IMR-90 (cell line): ENCODE data around the gene MOCOS. TPM values are rescaled to one million over a fixed set of nuclear protein-coding genes. Genes with fewer than 3 reads are reported as not detected.

ENCODE experiments used
- ATAC-seq: fragments of 200-7000 bp; cut with Tn5 transposase; 2 replicates; pipeline ENCODE4 v1.9.1; 2020; ENCODE audit warnings: low read depth, mild to moderate bottlenecking, moderate library complexity
- BruUV-seq: library from RNA; stranded (reverse); fragments of 400-500 nt; replicated peaks from 2 replicates; lab custom pipeline; 2021; lab: Mats Ljungman, UMichigan
- CTCF ChIA-PET: fragments of 300-600 bp; formaldehyde crosslinking; extraction: SDS; loops from one replicate; lab custom pipeline; 2021; ENCODE audit warnings: antibody characterized with exemption; lab: Yijun Ruan, JAX
- POLR2A ChIA-PET: fragments of 300-600 bp; sonication (Branson Sonifier 250); formaldehyde crosslinking; loops from one replicate; lab custom pipeline; 2022; ENCODE audit warnings: antibody characterized with exemption; ENCODE audit not compliant: unreplicated experiment; lab: Charles Lee
- DNase-seq: peaks from one replicate; pipeline ENCODE4 v3.0.0; 2013
- H2AFZ ChIP-seq: replicated peaks from 2 replicates; pipeline ENCODE3; 2013; ENCODE audit warnings: low read length, mild to moderate bottlenecking; ENCODE audit not compliant: poor library complexity
- H2AK5ac ChIP-seq: 2 replicates; pipeline ENCODE4 v1.6.1; 2013; ENCODE audit warnings: low read depth, low read length, inconsistent platforms
- H2AK9ac ChIP-seq: replicated peaks from 2 replicates; pipeline ENCODE3; 2013; ENCODE audit warnings: mild to moderate bottlenecking, low read depth, low read length, moderate library complexity; ENCODE audit not compliant: poor library complexity
- H2BK120ac ChIP-seq: 2 replicates; pipeline ENCODE4 v1.6.1; 2013; ENCODE audit warnings: low read depth, low read length, inconsistent platforms
- H2BK15ac ChIP-seq: 3 replicates; pipeline ENCODE4 v1.6.1; 2013; ENCODE audit warnings: low read depth, low read length, inconsistent platforms
- H2BK20ac ChIP-seq: 2 replicates; pipeline ENCODE4 v1.6.1; 2013; ENCODE audit warnings: low read depth, mild to moderate bottlenecking, inconsistent platforms, low read length, moderate library complexity
- H2BK5ac ChIP-seq: 2 replicates; pipeline ENCODE4 v1.6.1; 2013; ENCODE audit warnings: mild to moderate bottlenecking, low read depth, low read length, inconsistent platforms; ENCODE audit not compliant: poor library complexity, severe bottlenecking
- H3K14ac ChIP-seq: replicated peaks from 2 replicates; pipeline ENCODE4 v1.6.1; 2013; ENCODE audit warnings: low read depth, low read length, inconsistent platforms
- H3K18ac ChIP-seq: 2 replicates; pipeline ENCODE4 v1.6.1; 2013; ENCODE audit warnings: low read depth, low read length, control low read depth
- H3K23ac ChIP-seq: 2 replicates; pipeline ENCODE4 v1.6.1; 2013; ENCODE audit warnings: low read depth, low read length, inconsistent platforms
- H3K27ac ChIP-seq: 2 replicates; pipeline ENCODE4 v1.5.1; 2013; ENCODE audit warnings: mild to moderate bottlenecking, control low read depth, low read length; ENCODE audit not compliant: insufficient read depth
- H3K27me3 ChIP-seq: 2 replicates; pipeline ENCODE4 v1.6.1; 2013; ENCODE audit warnings: low read length; ENCODE audit not compliant: control insufficient read depth, insufficient read depth
- H3K36me3 ChIP-seq: 2 replicates; pipeline ENCODE4 v1.6.1; 2013; ENCODE audit warnings: low read length, mixed read lengths; ENCODE audit not compliant: control insufficient read depth, insufficient read depth
- H3K4ac ChIP-seq: 2 replicates; pipeline ENCODE4 v1.6.1; 2013; ENCODE audit warnings: low read depth, low read length, inconsistent platforms
- H3K4me1 ChIP-seq: 2 replicates; pipeline ENCODE4 v1.6.1; 2013; ENCODE audit warnings: low read length, mixed read lengths; ENCODE audit not compliant: control insufficient read depth, insufficient read depth
- H3K4me2 ChIP-seq: 2 replicates; pipeline ENCODE4 v1.6.1; 2013; ENCODE audit warnings: low read depth, mild to moderate bottlenecking, control low read depth, low read length, moderate library complexity
- H3K4me3 ChIP-seq: 2 replicates; pipeline ENCODE4 v1.5.1; 2013; ENCODE audit warnings: low read depth, mild to moderate bottlenecking, control low read depth, low read length, moderate library complexity; ENCODE audit not compliant: insufficient read depth
- H3K56ac ChIP-seq: 2 replicates; pipeline ENCODE4 v1.6.1; 2013; ENCODE audit warnings: low read length, inconsistent platforms; ENCODE audit not compliant: insufficient read depth; ENCODE audit errors: extremely low read depth
- H3K79me1 ChIP-seq, 2 experiments: 2 replicates each; pipeline ENCODE4 v1.6.1; 2013; ENCODE audit warnings: low read length in 2 of 2, inconsistent platforms in 1 of 2, low read depth in 1 of 2
- H3K9ac ChIP-seq: 2 replicates; pipeline ENCODE4 v1.6.1; 2013; ENCODE audit warnings: low read depth, low read length, control low read depth
- H3K9me1 ChIP-seq: 2 replicates; pipeline ENCODE4 v1.6.1; 2013; ENCODE audit warnings: low read length, inconsistent platforms; ENCODE audit not compliant: insufficient read depth
- H3K9me3 ChIP-seq: 2 replicates; pipeline ENCODE4 v1.6.1; 2013; ENCODE audit warnings: low read length; ENCODE audit not compliant: control insufficient read depth, insufficient read depth
- H4K20me1 ChIP-seq: 2 replicates; pipeline ENCODE4 v1.6.1; 2013; ENCODE audit warnings: low read length, inconsistent platforms; ENCODE audit not compliant: insufficient read depth
- H4K5ac ChIP-seq: 2 replicates; pipeline ENCODE4 v1.6.1; 2013; ENCODE audit warnings: mild to moderate bottlenecking, low read depth, low read length, control low read depth
- H4K8ac ChIP-seq, 2 experiments: 2 replicates each; pipeline ENCODE4 v1.6.1; 2013; ENCODE audit warnings: low read depth in 2 of 2, low read length in 2 of 2, control low read depth in 1 of 2, inconsistent platforms in 1 of 2
- H4K91ac ChIP-seq: 2 replicates; pipeline ENCODE4 v1.6.1; 2013; ENCODE audit warnings: low read depth, low read length, inconsistent platforms; ENCODE audit not compliant: insufficient read depth
- BHLHE40 ChIP-seq: fragments of 150-350 bp; IDR thresholded peaks from 2 replicates; pipeline ENCODE4 v1.6.1; 2016; ENCODE audit warnings: mild to moderate bottlenecking, low read depth, low read length
- CEBPB ChIP-seq: IDR thresholded peaks from 2 replicates; pipeline ENCODE4 v1.6.1; 2012; ENCODE audit warnings: low read depth, low read length, improper control_type of control experiment
- CHD1 ChIP-seq: IDR thresholded peaks from 2 replicates; pipeline ENCODE4 v1.6.1; 2012; ENCODE audit warnings: low read depth, low read length, improper control_type of control experiment
- CTCF ChIP-seq: conservative IDR thresholded peaks from 2 replicates; pipeline ENCODE4 v1.5.1; 2012; ENCODE audit warnings: mild to moderate bottlenecking, low read depth, low read length, improper control_type of control experiment
- ELK1 ChIP-seq: fragments of 150-350 bp; IDR thresholded peaks from 2 replicates; pipeline ENCODE4 v1.6.1; 2016; ENCODE audit warnings: low read depth, mild to moderate bottlenecking, low read length, moderate library complexity, borderline replicate concordance
- FOS ChIP-seq: fragments of 150-350 bp; IDR thresholded peaks from 2 replicates; pipeline ENCODE4 v1.6.1; 2016; ENCODE audit warnings: low read depth, low read length
- MAFK ChIP-seq: IDR thresholded peaks from 2 replicates; pipeline ENCODE4 v1.6.1; 2012; ENCODE audit warnings: low read depth, low read length, improper control_type of control experiment
- MAZ ChIP-seq: IDR thresholded peaks from 2 replicates; pipeline ENCODE4 v1.6.1; 2012; ENCODE audit warnings: low read depth, mild to moderate bottlenecking, low read length, improper control_type of control experiment, moderate library complexity, borderline replicate concordance
- MXI1 ChIP-seq: IDR thresholded peaks from 2 replicates; pipeline ENCODE4 v1.6.1; 2012; ENCODE audit warnings: low read depth, mild to moderate bottlenecking, low read length, moderate library complexity, borderline replicate concordance
- NFE2L2 ChIP-seq: fragments of 150-350 bp; IDR thresholded peaks from 2 replicates; pipeline ENCODE4 v1.6.1; 2016; ENCODE audit warnings: low read depth, mild to moderate bottlenecking, low read length
- POLR2A ChIP-seq: IDR thresholded peaks from 2 replicates; pipeline ENCODE4 v1.6.1; 2012; ENCODE audit warnings: mild to moderate bottlenecking, low read depth, low read length
- RAD21 ChIP-seq: IDR thresholded peaks from 2 replicates; pipeline ENCODE4 v1.6.1; 2012; ENCODE audit warnings: low read length, improper control_type of control experiment
- RCOR1 ChIP-seq: IDR thresholded peaks from 2 replicates; pipeline ENCODE4 v1.6.1; 2012; ENCODE audit warnings: mild to moderate bottlenecking, low read length, improper control_type of control experiment; ENCODE audit not compliant: insufficient replicate concordance
- RFX5 ChIP-seq: IDR thresholded peaks from 2 replicates; pipeline ENCODE4 v1.8.0; 2012; ENCODE audit warnings: low read depth, mild to moderate bottlenecking, low read length, moderate library complexity
- SMC3 ChIP-seq: fragments of 150-350 bp; IDR thresholded peaks from 2 replicates; pipeline ENCODE4 v1.6.1; 2016; ENCODE audit warnings: low read depth, mild to moderate bottlenecking, antibody characterized with exemption, low read length, moderate library complexity
- USF2 ChIP-seq: fragments of 150-350 bp; IDR thresholded peaks from 2 replicates; pipeline ENCODE4 v1.6.1; 2017; ENCODE audit warnings: mild to moderate bottlenecking, antibody characterized with exemption, low read length, low read depth
- WGBS, 2 experiments: methylation state at CpG; one replicate each; pipeline versions ENCODE4 v1.1.5 to v1.1.7; 2013; ENCODE audit warnings: missing lambda C conversion rate in 2 of 2; ENCODE audit not compliant: insufficient read length in 1 of 2; ENCODE audit errors: extremely low coverage in 2 of 2; 5-methylcytosine and 5-hydroxymethylcytosine counted together
- dilution Hi-C: fragments of 300-500 bp; cut with HindIII; formaldehyde crosslinking; loops from one replicate; pipeline ENCODE4 v1.14.3; 2018; ENCODE audit warnings: low sequenced_read_pairs; ENCODE audit not compliant: unreplicated experiment
- in situ Hi-C: fragments of 300-500 bp; cut with MboI; formaldehyde crosslinking; loops from 3 replicates; pipeline ENCODE4 v1.14.3; 2019; ENCODE audit warnings: low sequenced_read_pairs, inconsistent platforms, mixed read lengths
- intact Hi-C: fragments of 100-400 bp; cut with micrococcal nuclease; formaldehyde crosslinking; loops from 2 replicates; pipeline ENCODE4 v1.10.0; 2022
- polyA plus RNA-seq, 3 experiments: library from polyadenylated mRNA; depleted of rRNA; stranded (reverse); fragments of >200 nt; gene quantifications; 2 replicates each; pipeline ENCODE4 v1.2.3, GENCODE V29; 2012; ENCODE audit warnings: low replicate concordance in 1 of 3
- total RNA-seq: library from RNA; depleted of rRNA; stranded (reverse); fragments of >200 nt; gene quantifications from 2 replicates; pipeline ENCODE4 v1.2.3, GENCODE V29; 2012

MOCOS gene
- total and polyA plus RNA-seq, 2 of the 4 experiments (the other 2 are of a cell fraction), result 1.1 to 2.2 TPM

- Histone ChIP-seq H4K8ac (no peak overlapping the region), H2BK120ac (no peak overlapping the region), H3K4me1 (no peaks in the 10 kb centered on the region), H3K4me3 (no peak overlapping the region), H4K20me1 (no peaks in the 10 kb centered on the region), H3K14ac (no peak overlapping the region), H2BK20ac (no peak overlapping the region), H3K4me2 (no peak overlapping the region), H3K4ac (no peak overlapping the region), H3K27ac (no peak overlapping the region), H3K9me1 (no peaks in the 10 kb centered on the region), H3K27me3 (peaks cover 12% of the 10 kb centered on the region), H3K9me3 (no peaks in the 10 kb centered on the region), H2AK5ac (no peak overlapping the region), H4K5ac (no peak overlapping the region), H3K56ac (no peak overlapping the region), H4K91ac (no peak overlapping the region), H2AK9ac (no peak overlapping the region), H3K79me1 (no peaks in the 10 kb centered on the region), H3K18ac (no peak overlapping the region), H3K9ac (no peak overlapping the region), H3K23ac (no peak overlapping the region), H3K36me3 (no peaks in the 10 kb centered on the region), H2BK5ac (no peak overlapping the region), H2AFZ (no peak overlapping the region), H2BK15ac (no peak overlapping the region)
- TF ChIP-seq SMC3 (no peak), MAZ (no peak), RCOR1 (no peak), NFE2L2 (no peak), POLR2A (no peak), MAFK (no peak), CHD1 (no peak), CEBPB (no peak), USF2 (no peak), ELK1 (no peak), RAD21 (no peak), CTCF (no peak), BHLHE40 (no peak), RFX5 (no peak), MXI1 (no peak), FOS (no peak)
- DNase-seq, result no peak
- intact Hi-C loops (no loop called here), dilution Hi-C loops (no loop called here), in situ Hi-C loops (no loop called here)
- ChIA-PET POLR2A (no interaction called here), CTCF (no interaction called here)
- no CpG with 5 or more reads among the region's 3 CpGs for WGBS, 2 experiments
- no TSS peak for BruUV-seq
- no peak for ATAC-seq
These were observed 91.7 kb downstream of the MOCOS start for GRCh38 chr18:36279001-36279400.
